SK-N-SH (cell line): ENCODE data around the gene PLEKHA8.

Experiments used
- CTCF ChIP-seq: fragments of 200-600 bp; sonication (generic); IDR thresholded peaks from 2 replicates; pipeline ENCODE4 v1.6.1; 2017; ENCODE audit warnings: antibody characterized with exemption, mild to moderate bottlenecking, moderate library complexity
- EP300 ChIP-seq, 2 experiments: IDR thresholded peaks; 2 replicates each; pipeline versions ENCODE4 v1.4.0 to v1.6.1; 2012; ENCODE audit warnings: borderline replicate concordance in 1 of 2, low read depth in 1 of 2, low read length in 1 of 2
- IRF3 ChIP-seq: fragments of 150-350 bp; IDR thresholded peaks from 2 replicates; pipeline ENCODE4 v1.6.1; 2016; ENCODE audit warnings: mild to moderate bottlenecking, low read depth, low read length
- MAX ChIP-seq: IDR thresholded peaks from 2 replicates; pipeline ENCODE4 v1.4.0; 2012; ENCODE audit warnings: low read depth
- NFIC ChIP-seq: IDR thresholded peaks from 2 replicates; pipeline ENCODE4 v1.4.0; 2012; ENCODE audit warnings: borderline replicate concordance
- POLR2AphosphoS5 ChIP-seq: IDR thresholded peaks from 2 replicates; pipeline ENCODE4 v1.6.1; 2012; ENCODE audit warnings: low read depth, low read length
- RAD21 ChIP-seq: IDR thresholded peaks from 2 replicates; pipeline ENCODE4 v1.6.1; 2012; ENCODE audit warnings: mild to moderate bottlenecking, low read length
- RCOR1 ChIP-seq: fragments of 150-350 bp; IDR thresholded peaks from 2 replicates; pipeline ENCODE4 v1.6.1; 2017; ENCODE audit warnings: antibody characterized with exemption, low read length
- REST ChIP-seq: IDR thresholded peaks from 2 replicates; pipeline ENCODE4 v1.6.1; 2012; ENCODE audit warnings: mild to moderate bottlenecking, low read depth, low read length, moderate library complexity
- RXRA ChIP-seq: IDR thresholded peaks from 2 replicates; pipeline ENCODE4 v1.4.0; 2012; ENCODE audit warnings: low read depth, mild to moderate bottlenecking, borderline replicate concordance
- TAF1 ChIP-seq: IDR thresholded peaks from 2 replicates; pipeline ENCODE4 v1.6.1; 2012; ENCODE audit warnings: low read depth, mild to moderate bottlenecking, low read length, moderate library complexity, borderline replicate concordance
- USF1 ChIP-seq: IDR thresholded peaks from 2 replicates; pipeline ENCODE4 v1.4.0; 2012; ENCODE audit warnings: low read depth, borderline replicate concordance
- ZBTB33 ChIP-seq: IDR thresholded peaks from 2 replicates; pipeline ENCODE4 v1.4.0; 2012; ENCODE audit warnings: low read depth, borderline replicate concordance

GRCh38 chr7:30080818-30081217, 52.6 kb downstream of the PLEKHA8 start:
- TF ChIP-seq CTCF (no peak), MAX (no peak), EP300 (IDR thresholded peaks at IDR 0.05; ENCODE audit: borderline replicate concordance in 1 of 2, low read depth in 1 of 2, low read length in 1 of 2) (no peak), RAD21 (no peak), USF1 (no peak), POLR2AphosphoS5 (no peak), ZBTB33 (no peak), NFIC (no peak), RCOR1 (no peak), TAF1 (no peak), RXRA (no peak), REST (no peak), IRF3 (no peak)
